ENCODE results near the gene IRAK1. TPM values are rescaled to one million over a fixed set of nuclear protein-coding genes. Genes with fewer than 3 reads are reported as not detected.

Gene IRAK1
- total and polyA plus RNA-seq, 2 donors (not counting 3 experiments of a cell fraction or from before 2014, with no cell fraction given): 63.6 to 138 TPM

DNA sequence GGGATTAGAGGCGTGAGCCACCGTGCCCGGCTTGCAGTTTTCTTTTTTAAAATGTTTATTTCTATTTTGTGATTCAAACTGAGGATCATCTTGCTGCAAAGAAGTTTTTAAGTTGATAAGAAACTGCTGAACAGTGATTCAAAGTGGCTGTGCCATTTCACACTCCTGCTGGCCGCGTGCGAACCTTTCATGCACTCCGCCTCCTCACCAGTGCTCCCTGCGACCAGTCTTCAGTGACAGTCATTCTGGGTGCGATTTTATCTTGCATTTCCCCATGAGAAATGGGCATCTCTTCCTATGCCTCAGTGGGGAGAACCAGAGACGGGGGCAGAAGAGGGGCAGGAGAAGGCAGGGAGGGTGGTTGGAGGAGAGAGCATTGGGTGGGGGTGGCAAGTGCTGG is 25.7 kb downstream of the IRAK1 start:
- intact Hi-C loops (cut with micrococcal nuclease): no loop called here
- Histone ChIP-seq H3K36me3 (ENCODE audit: control insufficient read depth in 2 of 2, extremely low read depth in 1 of 2, insufficient read depth in 2 of 2, low read length in 2 of 2) (no peaks in the 10 kb centered on the region), H3K4me2 (ENCODE audit: insufficient read depth, low read length) (no peak overlapping the region), H3K9ac (replicated peaks; ENCODE audit: extremely low read depth, insufficient read depth, low read length) (no peak overlapping the region), H3K4me3 (replicated peaks in 1 of 3; ENCODE audit: insufficient read depth in 1 of 3, low read depth in 1 of 3, low read length in 3 of 3) (no peak overlapping the region), H4K20me1 (replicated peaks; ENCODE audit: control insufficient read depth, extremely low read depth, insufficient read depth, low read length) (no peaks in the 10 kb centered on the region), H3K27me3 (ENCODE audit: control insufficient read depth in 2 of 2, insufficient read depth in 2 of 2, low read length in 2 of 2) (no peaks in the 10 kb centered on the region), H3K9me3 (replicated peaks; ENCODE audit: control insufficient read depth, insufficient read depth, low read length) (no peaks in the 10 kb centered on the region), H3K27ac (ENCODE audit: insufficient read depth, low read depth, low read length) (no peak overlapping the region), H3K79me2 (ENCODE audit: control insufficient read depth, insufficient read depth, low read length) (no peaks in the 10 kb centered on the region), H3K4me1 (ENCODE audit: control insufficient read depth, extremely low read depth, insufficient read depth, low read length) (no peaks in the 10 kb centered on the region), H2AFZ (ENCODE audit: low read depth, low read length) (no peak overlapping the region), H3K9me1 (replicated peaks; ENCODE audit: control insufficient read depth, extremely low read depth, insufficient read depth, low read length) (no peaks in the 10 kb centered on the region)
- CTCF ChIA-PET: no interaction called here
- no TSS peak for BruUV-seq (replicated peaks)
- DNase-seq (ENCODE audit: low read depth, low spot score): no peak
- POLR2A ChIA-PET: no interaction called here
- no peak for TF ChIP-seq MYC (IDR thresholded peaks at IDR 0.05; ENCODE audit: low read depth, low read length)
- TF ChIP-seq CTCF (IDR thresholded peaks at IDR 0.05; ENCODE audit: extremely low read depth in 1 of 2, insufficient read depth in 1 of 2, low read depth in 1 of 2, low read length in 2 of 2): no peak
- no peak for TF ChIP-seq POLR2AphosphoS5 (IDR thresholded peaks at IDR 0.05; ENCODE audit: insufficient read depth, low read depth, low read length)
- TF ChIP-seq, protein P1, sequence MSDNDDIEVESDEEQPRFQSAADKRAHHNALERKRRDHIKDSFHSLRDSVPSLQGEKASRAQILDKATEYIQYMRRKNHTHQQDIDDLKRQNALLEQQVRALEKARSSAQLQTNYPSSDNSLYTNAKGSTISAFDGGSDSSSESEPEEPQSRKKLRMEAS (IDR thresholded peaks at IDR 0.05; ENCODE audit: insufficient read depth, insufficient read length): no peak
- TF ChIP-seq FOS (IDR thresholded peaks at IDR 0.05; ENCODE audit: borderline replicate concordance, insufficient read depth, low read length): no peak
- TF ChIP-seq EZH2 (IDR thresholded peaks at IDR 0.05; ENCODE audit: borderline replicate concordance, low read depth, low read length, severe bottlenecking): no peak
- no peak for TF ChIP-seq GATA2 (IDR thresholded peaks at IDR 0.05; ENCODE audit: insufficient read depth, insufficient read length, low read depth, low read length)
- TF ChIP-seq POLR2A (IDR thresholded peaks at IDR 0.05; ENCODE audit: low read depth, low read length): no peak
- dilution Hi-C loops (cut with MboI; ENCODE audit: extremely low pct_ligation_motif_present, low sequenced_read_pairs): no loop called here
- FAIRE-seq: no peak

All from endothelial cell of umbilical vein (primary cell).